Testis (tissue), 2 donors: ENCODE results near the gene NRG2.

Experiments used
- CTCF ChIP-seq, 3 experiments: fragments of 450-650 bp in 2 of 3; fragments of 200-600 bp in 1 of 3; sonication (generic) in 1 of 3; IDR thresholded peaks; one replicate each; pipeline ENCODE4 v1.5.1; 2016 to 2019; ENCODE audit warnings: antibody characterized with exemption in 3 of 3, mild to moderate bottlenecking in 2 of 3, moderate library complexity in 1 of 3
- POLR2A ChIP-seq: fragments of 450-650 bp; IDR thresholded peaks from one replicate; pipeline ENCODE4 v1.6.1; 2017; ENCODE audit warnings: antibody characterized with exemption, mild to moderate bottlenecking, moderate library complexity

- TF ChIP-seq CTCF (IDR thresholded peaks at IDR 0.05) (no peak), POLR2A (no peak)
These were observed 226.5 kb downstream of the NRG2 start for GRCh38 chr5:139816566-139816965.
